Measurements from ENCODE around the gene GRB14.

GRCh38 chr2:164504253-164504652 lies 117.0 kb downstream of the GRB14 start:
- TF ChIP-seq CTCF (IDR thresholded peaks at IDR 0.05; ENCODE audit: low read depth, low read length) (peak; percentile 25), POLR2A (IDR thresholded peaks at IDR 0.05; ENCODE audit: extremely low read depth, insufficient read length) (no peak), MAX (IDR thresholded peaks at IDR 0.05; ENCODE audit: low read depth, low read length) (no peak), MYC (IDR thresholded peaks at IDR 0.05; ENCODE audit: low read depth, low read length) (no peak)
